Prostate gland (tissue), 2 donors: ENCODE results near the gene CAND2. TPM values are rescaled to one million over a fixed set of nuclear protein-coding genes. Genes with fewer than 3 reads are reported as not detected.
"Not testable (repeated sequence)": the region's sequence is repeated elsewhere in the genome, so short reads cannot be mapped to it uniquely, and the experiment has no call there.

Source experiments
- DNase-seq: peaks from one replicate; pipeline ENCODE4 v3.0.0-alpha.2; 2019; ENCODE audit warnings: low spot score
- H3K27ac ChIP-seq, 2 donors: fragments of 200-600 bp; sonication (generic); 2 replicates each; pipeline ENCODE4 v1.5.1; 2017 to 2019
- H3K27me3 ChIP-seq: fragments of 200-600 bp; sonication (generic); replicated peaks from 2 replicates; pipeline ENCODE4 v1.5.1; 2019; ENCODE audit not compliant: insufficient read depth
- H3K36me3 ChIP-seq, 2 donors: fragments of 200-600 bp; sonication (generic); 1 replicate in 1 of 2; 2 replicates in 1 of 2; pipeline versions ENCODE4 v1.5.1 to v1.8.1; 2017 to 2019
- H3K4me1 ChIP-seq: fragments of 200-600 bp; sonication (generic); replicated peaks from 2 replicates; pipeline ENCODE4 v1.5.1; 2019
- H3K4me3 ChIP-seq, 2 donors: fragments of 200-600 bp; sonication (generic); 2 replicates each; pipeline ENCODE4 v1.5.1; 2017 to 2019
- H3K9me3 ChIP-seq: fragments of 200-600 bp; sonication (generic); 2 replicates; pipeline ENCODE4 v1.5.1; 2017
- CTCF ChIP-seq, 4 experiments: fragments of 200-600 bp in 2 of 4; fragments of 450-650 bp in 2 of 4; sonication (generic) in 2 of 4; IDR thresholded peaks; 1 replicate in 3 of 4; 2 replicates in 1 of 4; pipeline ENCODE4 v1.5.1; 2016 to 2019; ENCODE audit warnings: antibody characterized with exemption in 4 of 4, mild to moderate bottlenecking in 2 of 4, moderate library complexity in 2 of 4
- POLR2A ChIP-seq: fragments of 450-650 bp; IDR thresholded peaks from one replicate; pipeline ENCODE4 v1.6.1; 2016; ENCODE audit warnings: antibody characterized with exemption, mild to moderate bottlenecking
- POLR2AphosphoS5 ChIP-seq: sonication (generic); formaldehyde crosslinking; IDR thresholded peaks from one replicate; pipeline ENCODE4 v1.6.1; 2017; ENCODE audit warnings: antibody characterized with exemption
- WGBS: methylation state at CpG from one replicate; pipeline ENCODE4 v1.1.5; 2018; 5-methylcytosine and 5-hydroxymethylcytosine counted together
- intact Hi-C: fragments of 100-400 bp; cut with DNase I; formaldehyde crosslinking; loops from one replicate; pipeline ENCODE4 v1.14.2; 2022
- total RNA-seq, 2 donors: library from RNA; depleted of rRNA; stranded (reverse); fragments of >200 nt; gene quantifications; one replicate each; pipeline ENCODE4 v1.1.0, GENCODE V29; 2016

CAND2 gene
- total RNA-seq, 2 donors from 2014 or later, result 8.4 to 86.3 TPM

- no peak overlapping the region for H3K4me3 ChIP-seq
- no peak for DNase-seq
- WGBS, result 52% methylated on average over 4 of the region's 4 CpGs
- H3K9me3 ChIP-seq, result no peaks in the 10 kb centered on the region
- H3K27ac ChIP-seq, result no peak overlapping the region
- no peaks in the 10 kb centered on the region for H3K36me3 ChIP-seq
- H3K4me1 ChIP-seq, result no peaks in the 10 kb centered on the region
- intact Hi-C loops, result no loop called here
- TF ChIP-seq POLR2A, result no peak
- no peak for TF ChIP-seq CTCF (IDR thresholded peaks at IDR 0.05)
- TF ChIP-seq POLR2AphosphoS5, result no peak
- no peaks in the 10 kb centered on the region for H3K27me3 ChIP-seq
Measured at GRCh38 chr3:12785096-12785495, 11.4 kb upstream of the CAND2 start.

GRCh38 chr3:12787346-12787745, 9.1 kb upstream of the CAND2 start:
- WGBS, result 29% methylated on average over 9 of the region's 9 CpGs
- intact Hi-C loops, result not testable (repeated sequence)
- DNase-seq, result peak; percentile 41

GRCh38 chr3:12787967-12788690, 8.4 kb upstream of the CAND2 start:
- H3K4me3 ChIP-seq, H3K36me3 ChIP-seq, intact Hi-C loops, DNase-seq, H3K27ac ChIP-seq, H3K27me3 ChIP-seq, H3K4me1 ChIP-seq, H3K9me3 ChIP-seq: not testable (repeated sequence)
- 89% methylated on average over 23 of the region's 23 CpGs for WGBS

More at GRCh38 chr3:12787346-12787745, 9.1 kb upstream of the CAND2 start:
- H3K27me3 ChIP-seq, H3K4me1 ChIP-seq, H3K36me3 ChIP-seq, H3K9me3 ChIP-seq, H3K4me3 ChIP-seq, H3K27ac ChIP-seq: not testable (repeated sequence)
- TF ChIP-seq CTCF (IDR thresholded peaks at IDR 0.05), result peak in 2 of 4 experiments; percentile 7 to 17

GRCh38 chr3:12791430-12791829, 5.0 kb upstream of the CAND2 start:
- no peak overlapping the region for H3K27ac ChIP-seq
- intact Hi-C loops, result no loop called here
- WGBS, result 85% methylated on average over 1 of the region's 1 CpG
- TF ChIP-seq CTCF (IDR thresholded peaks at IDR 0.05) (no peak), POLR2A (no peak), POLR2AphosphoS5 (no peak)
- no peaks in the 10 kb centered on the region for H3K4me1 ChIP-seq
- DNase-seq, result no peak
- no peaks in the 10 kb centered on the region for H3K27me3 ChIP-seq
- H3K9me3 ChIP-seq, result no peaks in the 10 kb centered on the region
- no peak overlapping the region for H3K4me3 ChIP-seq
- no peaks in the 10 kb centered on the region for H3K36me3 ChIP-seq

- TF ChIP-seq POLR2A (no peak), POLR2AphosphoS5 (no peak), CTCF (IDR thresholded peaks at IDR 0.05) (no peak)
- no peaks in the 10 kb centered on the region for H3K4me1 ChIP-seq
- H3K4me3 ChIP-seq, result no peak overlapping the region
- DNase-seq, result no peak
- H3K36me3 ChIP-seq, result no peaks in the 10 kb centered on the region
- intact Hi-C loops, result no loop called here
- no peaks in the 10 kb centered on the region for H3K27me3 ChIP-seq
- H3K27ac ChIP-seq, result no peak overlapping the region
- H3K9me3 ChIP-seq, result no peaks in the 10 kb centered on the region
- WGBS, result 41% methylated on average over 5 of the region's 5 CpGs
Measured at GRCh38 chr3:12793701-12794100, 2.8 kb upstream of the CAND2 start.
